SK-N-SH (cell line): ENCODE measurements around the gene WASL. TPM values are rescaled to one million over a fixed set of nuclear protein-coding genes. Genes with fewer than 3 reads are reported as not detected.
A peak's percentile ranks its signal among the peaks of the same experiment; 100 is the strongest.

Source experiments
- CTCF ChIA-PET: fragments of 300-600, 350-600 bp; formaldehyde crosslinking; extraction: SDS; loops from one replicate; lab custom pipeline; 2021; lab: Yijun Ruan, JAX
- POLR2A ChIA-PET: fragments of 350-600 bp; sonication (Branson Sonifier 250); formaldehyde crosslinking; extraction: SDS; loops from one replicate; lab custom pipeline; 2020; ENCODE audit warnings: antibody characterized with exemption, inconsistent platforms; lab: Yijun Ruan, JAX
- DNase-seq: peaks from one replicate; pipeline ENCODE4 v3.0.0; 2012
- H2AFZ ChIP-seq: fragments of 200-600 bp; sonication (generic); 2 replicates; pipeline ENCODE4 v1.8.1; 2016; ENCODE audit warnings: antibody characterized with exemption, mild to moderate bottlenecking, low read depth
- H3F3A ChIP-seq: fragments of 200-600 bp; sonication (generic); replicated peaks from 2 replicates; pipeline ENCODE3; 2016; ENCODE audit warnings: antibody characterized with exemption, mild to moderate bottlenecking; ENCODE audit not compliant: insufficient read depth
- H3K27ac ChIP-seq, 2 experiments: fragments of 200-500 bp in 1 of 2; fragments of 200-600 bp in 1 of 2; sonication (Bioruptor generic) in 1 of 2; sonication (generic), shearing (Covaris generic) in 1 of 2; 2 replicates each; pipeline versions ENCODE4 v1.5.1 to v1.6.1; 2014 to 2016; ENCODE audit warnings: low read depth in 2 of 2, inconsistent platforms in 1 of 2, low read length in 1 of 2, mild to moderate bottlenecking in 1 of 2, mixed read lengths in 1 of 2
- H3K27me3 ChIP-seq: fragments of 200-600 bp; sonication (generic), shearing (Covaris generic); 2 replicates; pipeline ENCODE4 v1.6.1; 2016; ENCODE audit warnings: mixed run types; ENCODE audit not compliant: insufficient read depth
- H3K36me3 ChIP-seq, 2 experiments: fragments of 200-500 bp in 1 of 2; fragments of 200-600 bp in 1 of 2; sonication (Bioruptor generic) in 1 of 2; sonication (generic) in 1 of 2; replicated peaks in 1 of 2; 2 replicates each; pipeline versions ENCODE3 to v1.5.1; 2014 to 2016; ENCODE audit warnings: low read length in 1 of 2, mild to moderate bottlenecking in 1 of 2; ENCODE audit not compliant: insufficient read depth in 2 of 2, control insufficient read depth in 1 of 2
- H3K4me1 ChIP-seq, 2 experiments: fragments of 200-500 bp in 1 of 2; fragments of 200-600 bp in 1 of 2; sonication (Bioruptor generic) in 1 of 2; sonication (generic), shearing (Covaris generic) in 1 of 2; 2 replicates each; pipeline versions ENCODE4 v1.5.1 to v1.6.1; 2014 to 2016; ENCODE audit warnings: low read depth in 1 of 2, low read length in 1 of 2, mixed run types in 1 of 2; ENCODE audit not compliant: insufficient read depth in 2 of 2, control insufficient read depth in 1 of 2
- H3K4me2 ChIP-seq: fragments of 200-600 bp; sonication (generic), shearing (Covaris generic); 2 replicates; pipeline ENCODE4 v1.6.1; 2017; ENCODE audit warnings: mixed run types
- H3K4me3 ChIP-seq, 2 experiments: fragments of 200-500 bp in 1 of 2; fragments of 200-600 bp in 1 of 2; sonication (Bioruptor generic) in 1 of 2; sonication (generic), shearing (Covaris generic) in 1 of 2; 2 replicates each; pipeline versions ENCODE4 v1.5.1 to v1.8.1; 2014 to 2016; ENCODE audit warnings: low read depth in 2 of 2, inconsistent platforms in 1 of 2, low read length in 1 of 2, mild to moderate bottlenecking in 1 of 2, mixed read lengths in 1 of 2, moderate library complexity in 1 of 2
- H3K79me2 ChIP-seq: fragments of 200-600 bp; sonication (generic); 2 replicates; pipeline ENCODE4 v1.8.1; 2017; ENCODE audit warnings: mild to moderate bottlenecking; ENCODE audit not compliant: insufficient read depth
- H3K9ac ChIP-seq: fragments of 200-600 bp; sonication (generic); 2 replicates; pipeline ENCODE4 v1.6.1; 2017; ENCODE audit warnings: mixed run types
- H3K9me2 ChIP-seq: fragments of 200-600 bp; sonication (generic); 2 replicates; pipeline ENCODE4 v1.6.1; 2017; ENCODE audit warnings: mixed run types
- H3K9me3 ChIP-seq: fragments of 200-600 bp; sonication (generic); 2 replicates; pipeline ENCODE4 v1.6.1; 2017; ENCODE audit warnings: mixed run types, mild to moderate bottlenecking, moderate library complexity
- H4K20me1 ChIP-seq: fragments of 200-600 bp; sonication (generic); 2 replicates; pipeline ENCODE4 v1.6.1; 2017; ENCODE audit warnings: mild to moderate bottlenecking, mixed run types; ENCODE audit not compliant: insufficient read depth
- CHD2 ChIP-seq: fragments of 150-350 bp; IDR thresholded peaks from 2 replicates; pipeline ENCODE4 v1.6.1; 2018; ENCODE audit warnings: low read length; ENCODE audit not compliant: partially characterized antibody
- EP300 ChIP-seq, 2 experiments: IDR thresholded peaks; 2 replicates each; pipeline versions ENCODE4 v1.4.0 to v1.6.1; 2012; ENCODE audit warnings: borderline replicate concordance in 1 of 2, low read depth in 1 of 2, low read length in 1 of 2
- FOXJ3 ChIP-seq: sonication (generic); formaldehyde crosslinking; IDR thresholded peaks from 2 replicates; pipeline ENCODE4 v1.5.1; 2020; ENCODE audit warnings: mild to moderate bottlenecking, missing genetic modification reagents
- FOXM1 ChIP-seq: IDR thresholded peaks from 2 replicates; pipeline ENCODE4 v1.4.0; 2012; ENCODE audit warnings: low read depth, mild to moderate bottlenecking
- GABPA ChIP-seq: IDR thresholded peaks from 2 replicates; pipeline ENCODE4 v1.4.0; 2012; ENCODE audit warnings: low read depth, mild to moderate bottlenecking
- GATA2 ChIP-seq: sonication (generic); formaldehyde crosslinking; IDR thresholded peaks from 2 replicates; pipeline ENCODE4 v1.5.0; 2020; ENCODE audit warnings: mild to moderate bottlenecking, missing genetic modification reagents
- JUND ChIP-seq: IDR thresholded peaks from 2 replicates; pipeline ENCODE4 v1.4.0; 2012
- MAX ChIP-seq: IDR thresholded peaks from 2 replicates; pipeline ENCODE4 v1.4.0; 2012; ENCODE audit warnings: low read depth
- MEF2A ChIP-seq: IDR thresholded peaks from 2 replicates; pipeline ENCODE4 v1.4.0; 2012; ENCODE audit warnings: low read depth, borderline replicate concordance
- PBX3 ChIP-seq: IDR thresholded peaks from 2 replicates; pipeline ENCODE4; 2012
- POLR2AphosphoS5 ChIP-seq: IDR thresholded peaks from 2 replicates; pipeline ENCODE4 v1.6.1; 2012; ENCODE audit warnings: low read depth, low read length
- RAD21 ChIP-seq: IDR thresholded peaks from 2 replicates; pipeline ENCODE4 v1.6.1; 2012; ENCODE audit warnings: mild to moderate bottlenecking, low read length
- RCOR1 ChIP-seq: fragments of 150-350 bp; IDR thresholded peaks from 2 replicates; pipeline ENCODE4 v1.6.1; 2017; ENCODE audit warnings: antibody characterized with exemption, low read length
- REST ChIP-seq: IDR thresholded peaks from 2 replicates; pipeline ENCODE4 v1.6.1; 2012; ENCODE audit warnings: mild to moderate bottlenecking, low read depth, low read length, moderate library complexity
- RXRA ChIP-seq: IDR thresholded peaks from 2 replicates; pipeline ENCODE4 v1.4.0; 2012; ENCODE audit warnings: low read depth, mild to moderate bottlenecking, borderline replicate concordance
- SIN3A ChIP-seq: IDR thresholded peaks from 2 replicates; pipeline ENCODE4 v1.6.1; 2012; ENCODE audit warnings: low read depth, mild to moderate bottlenecking, low read length, moderate library complexity, borderline replicate concordance
- SMC3 ChIP-seq: IDR thresholded peaks from 2 replicates; pipeline ENCODE4 v1.6.1; 2012; ENCODE audit warnings: low read depth, low read length, improper control_type of control experiment
- TAF1 ChIP-seq: IDR thresholded peaks from 2 replicates; pipeline ENCODE4 v1.6.1; 2012; ENCODE audit warnings: low read depth, mild to moderate bottlenecking, low read length, moderate library complexity, borderline replicate concordance
- TEAD4 ChIP-seq: IDR thresholded peaks from 2 replicates; pipeline ENCODE4 v1.4.0; 2012; ENCODE audit warnings: mild to moderate bottlenecking, borderline replicate concordance; ENCODE audit not compliant: insufficient read depth
- USF1 ChIP-seq: IDR thresholded peaks from 2 replicates; pipeline ENCODE4 v1.4.0; 2012; ENCODE audit warnings: low read depth, borderline replicate concordance
- YY1 ChIP-seq: IDR thresholded peaks from 2 replicates; pipeline ENCODE4 v1.4.0; 2012; ENCODE audit warnings: low read depth, mild to moderate bottlenecking
- WGBS: methylation state at CpG from one replicate; pipeline ENCODE4 v1.1.6; 2017; ENCODE audit warnings: low lambda C conversion rate; 5-methylcytosine and 5-hydroxymethylcytosine counted together
- polyA plus RNA-seq, 3 experiments: library from polyadenylated mRNA; depleted of rRNA; stranded (reverse); fragments of >200 nt; gene quantifications; 2 replicates each; pipeline ENCODE4 v1.2.3, GENCODE V29; 2012

The WASL gene
- polyA plus RNA-seq, 1 of the 3 experiments (the other 2 are of a cell fraction) = 9.9 TPM

GRCh38 chr7:123680580-123680979 is 68.2 kb downstream of the WASL start:
- Histone ChIP-seq H3K4me3 (no peak overlapping the region), H3K79me2 (no peaks in the 10 kb centered on the region), H3K9me2 (no peaks in the 10 kb centered on the region), H2AFZ (no peak overlapping the region), H3K36me3 (peaks cover 68 to 81% of the 10 kb centered on the region in 2 experiments), H3K4me2 (no peak overlapping the region), H3K27ac (no peak overlapping the region; a peak in 1 of 4 replicates), H3K4me1 (peaks cover 2 to 11% of the 10 kb centered on the region in 2 experiments; a peak in 3 of 4 replicates), H4K20me1 (no peaks in the 10 kb centered on the region), H3K9ac (no peak overlapping the region), H3K9me3 (no peaks in the 10 kb centered on the region), H3K27me3 (no peaks in the 10 kb centered on the region), H3F3A (peaks cover 10% of the 10 kb centered on the region)
- DNase-seq = no peak
- CTCF ChIA-PET = interaction anchor here (0.7 to 4.2 kb wide), 9 partner anchors 13 to 192 kb away, joined by 3 to 29 read pairs (median 4); no protein-coding TSS in a partner anchor
- 83% methylated on average over 3 of the region's 3 CpGs for WGBS
- POLR2A ChIA-PET = no interaction called here
- TF ChIP-seq REST (no peak), SIN3A (no peak), RCOR1 (no peak; the same call in 1 of the 2 replicates), GATA2 (peak; percentile 90), USF1 (no peak), CHD2 (no peak)

GRCh38 chr7:123679614-123680013 is 69.2 kb downstream of the WASL start:
- Histone ChIP-seq H3K9ac (no peak overlapping the region), H3K27me3 (no peaks in the 10 kb centered on the region), H3K79me2 (no peaks in the 10 kb centered on the region), H3K4me2 (no peak overlapping the region), H2AFZ (no peak overlapping the region), H4K20me1 (no peaks in the 10 kb centered on the region), H3K9me2 (no peaks in the 10 kb centered on the region), H3K9me3 (no peaks in the 10 kb centered on the region), H3K4me1 (peaks cover 11 to 12% of the 10 kb centered on the region in 2 experiments; a peak in 3 of 4 replicates), H3K27ac (no peak overlapping the region), H3K36me3 (peaks cover 58 to 75% of the 10 kb centered on the region in 2 experiments), H3K4me3 (no peak overlapping the region), H3F3A (peaks cover 6% of the 10 kb centered on the region)
- ChIA-PET CTCF (interaction anchor here (1.0 to 4.2 kb wide), 5 partner anchors 22 to 186 kb away, joined by 3 to 29 read pairs (median 9); no protein-coding TSS in a partner anchor), POLR2A (no interaction called here)
- DNase-seq = no peak
- WGBS = 95% methylated on average over 3 of the region's 3 CpGs
- TF ChIP-seq RCOR1 (no peak), JUND (no peak), SMC3 (no peak), MEF2A (no peak), YY1 (no peak), USF1 (no peak), POLR2AphosphoS5 (no peak), EP300 (IDR thresholded peaks at IDR 0.05; ENCODE audit: borderline replicate concordance in 1 of 2, low read depth in 1 of 2, low read length in 1 of 2) (no peak), GABPA (no peak), RXRA (no peak), SIN3A (no peak), TEAD4 (no peak), PBX3 (no peak), FOXM1 (no peak), FOXJ3 (CRISPR knock-in tag) (no peak), RAD21 (no peak), GATA2 (no peak), MAX (no peak), TAF1 (no peak)
